ENCODE results near the gene SCYL1. TPM values are rescaled to one million over a fixed set of nuclear protein-coding genes. Genes with fewer than 3 reads are reported as not detected.

The SCYL1 gene
- total and polyA plus RNA-seq, 7 donors = 57.3 to 100 (median 67.1) TPM

GRCh38 chr11:65569164-65569972 lies 44.5 kb downstream of the SCYL1 start:
- H3K36me3 ChIP-seq = peaks cover 0 to 6% (median 0%) of the 10 kb centered on the region in 4 donors
- WGBS, 2 donors = 3 to 7% methylated on average over 28 of the region's 28 CpGs
- no peak for TF ChIP-seq POLR2A (IDR thresholded peaks at IDR 0.05)
- no peak for TF ChIP-seq POLR2AphosphoS5 (IDR thresholded peaks at IDR 0.05)
- TF ChIP-seq, protein P1, sequence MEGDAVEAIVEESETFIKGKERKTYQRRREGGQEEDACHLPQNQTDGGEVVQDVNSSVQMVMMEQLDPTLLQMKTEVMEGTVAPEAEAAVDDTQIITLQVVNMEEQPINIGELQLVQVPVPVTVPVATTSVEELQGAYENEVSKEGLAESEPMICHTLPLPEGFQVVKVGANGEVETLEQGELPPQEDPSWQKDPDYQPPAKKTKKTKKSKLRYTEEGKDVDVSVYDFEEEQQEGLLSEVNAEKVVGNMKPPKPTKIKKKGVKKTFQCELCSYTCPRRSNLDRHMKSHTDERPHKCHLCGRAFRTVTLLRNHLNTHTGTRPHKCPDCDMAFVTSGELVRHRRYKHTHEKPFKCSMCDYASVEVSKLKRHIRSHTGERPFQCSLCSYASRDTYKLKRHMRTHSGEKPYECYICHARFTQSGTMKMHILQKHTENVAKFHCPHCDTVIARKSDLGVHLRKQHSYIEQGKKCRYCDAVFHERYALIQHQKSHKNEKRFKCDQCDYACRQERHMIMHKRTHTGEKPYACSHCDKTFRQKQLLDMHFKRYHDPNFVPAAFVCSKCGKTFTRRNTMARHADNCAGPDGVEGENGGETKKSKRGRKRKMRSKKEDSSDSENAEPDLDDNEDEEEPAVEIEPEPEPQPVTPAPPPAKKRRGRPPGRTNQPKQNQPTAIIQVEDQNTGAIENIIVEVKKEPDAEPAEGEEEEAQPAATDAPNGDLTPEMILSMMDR (IDR thresholded peaks at IDR 0.05) = no peak
- TF ChIP-seq EP300 (IDR thresholded peaks at IDR 0.05) = no peak
- intact Hi-C loops (cut with DNase I) = no loop called here
- peak overlapping the region; percentile 66 to 87 (median 74) for H3K4me3 ChIP-seq
- H3K27me3 ChIP-seq = no peaks in the 10 kb centered on the region
- peak overlapping the region; percentile 91 to 98 (median 98) for H3K27ac ChIP-seq
- no peaks in the 10 kb centered on the region for H3K9me3 ChIP-seq
- no peak for DNase-seq
- peaks cover 0 to 66% (median 50%) of the 10 kb centered on the region in 4 donors for H3K4me1 ChIP-seq

DNA sequence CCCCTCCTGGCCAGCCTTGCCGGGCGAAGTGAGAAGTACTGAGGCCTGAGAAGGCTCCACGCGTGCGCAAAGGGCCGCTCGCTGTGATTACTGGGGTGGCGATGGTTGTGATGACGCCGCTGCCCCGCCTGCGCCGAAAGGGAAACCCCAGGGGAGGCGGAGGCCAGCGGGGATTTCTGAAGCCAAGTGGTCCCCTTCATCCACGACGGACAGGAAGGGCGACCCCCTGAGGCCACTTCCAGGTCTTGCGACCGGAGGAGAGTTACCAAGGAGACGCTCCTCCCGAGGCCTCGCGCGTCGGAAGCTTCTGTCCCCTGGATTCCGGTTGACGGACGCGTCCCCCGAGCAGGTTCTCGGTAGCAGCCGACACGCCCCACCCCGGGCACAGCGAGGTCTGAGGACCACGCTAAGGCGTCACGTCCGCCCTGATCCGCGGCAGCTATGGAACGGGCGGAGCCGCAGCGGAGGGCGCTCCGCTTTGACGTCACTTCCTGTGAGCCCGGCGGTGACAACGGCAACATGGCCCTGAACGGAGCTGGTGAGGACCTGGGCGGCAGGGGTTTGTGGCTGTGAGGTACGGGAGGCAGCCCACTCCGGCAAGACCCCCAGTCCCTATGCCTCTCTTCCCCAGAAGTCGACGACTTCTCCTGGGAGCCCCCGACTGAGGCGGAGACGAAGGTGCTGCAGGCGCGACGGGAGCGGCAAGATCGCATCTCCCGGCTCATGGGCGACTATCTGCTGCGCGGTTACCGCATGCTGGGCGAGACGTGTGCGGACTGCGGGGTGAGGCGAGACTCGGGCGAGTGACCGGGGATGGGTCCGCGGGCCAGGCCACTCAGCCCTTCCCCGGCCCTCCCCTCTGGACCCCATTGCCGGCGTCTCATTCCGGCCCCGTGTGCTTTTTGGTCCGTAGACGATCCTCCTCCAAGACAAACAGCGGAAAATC lies 45.4 kb downstream of the SCYL1 start, which contains the start of gene ZNRD2:
TSS of gene ZNRD2 (plus strand) at position 505 of the 946 bp plus-strand sequence. CDS start at position 520, 15 bp downstream.
- Histone ChIP-seq H3K27me3 (no peaks in the 10 kb centered on the region), H3K4me3 (peak within 1 kb of the TSS; percentile 66 to 87 (median 74)), H3K36me3 (peaks cover 0 to 6% (median 0%) of the 10 kb centered on the region in 4 donors), H3K4me1 (peaks cover 0 to 75% (median 58%) of the 10 kb centered on the region in 4 donors), H3K27ac (peak within 1 kb of the TSS; percentile 91 to 98 (median 98)), H3K9me3 (no peaks in the 10 kb centered on the region)
- peak; percentile 100 for DNase-seq
- WGBS, 2 donors = 0% methylated on average over 89 of the region's 89 CpGs
- TF ChIP-seq, protein P1 (IDR thresholded peaks at IDR 0.05) = peak in 1 of 4 experiments; percentile 30
- TF ChIP-seq POLR2A (IDR thresholded peaks at IDR 0.05) (peak; percentile 48 to 78), POLR2AphosphoS5 (IDR thresholded peaks at IDR 0.05) (peak; percentile 89 to 98 (median 93)), EP300 (IDR thresholded peaks at IDR 0.05) (peak in 2 of 4 donors; percentile 67 to 72)
- intact Hi-C loops (cut with DNase I) = loop anchor here (5.0 kb wide), 2 partner anchors 148 to 287 kb away; partner anchors contain the start of genes CFL1 and NEAT1

GRCh38 chr11:65571420-65571819 lies 46.5 kb downstream of the SCYL1 start:
- intact Hi-C loops (cut with DNase I) = loop anchor here (5.0 kb wide), 2 partner anchors 149 to 286 kb away; partner anchors contain the start of genes CFL1 and NEAT1
- Histone ChIP-seq H3K36me3 (peaks cover 0 to 6% (median 0%) of the 10 kb centered on the region in 4 donors), H3K4me1 (peaks cover 0 to 76% (median 63%) of the 10 kb centered on the region in 4 donors), H3K9me3 (no peaks in the 10 kb centered on the region), H3K27ac (peak overlapping the region; percentile 91 to 98 (median 98)), H3K27me3 (no peaks in the 10 kb centered on the region), H3K4me3 (peak overlapping the region; percentile 51 to 99 (median 79))
- WGBS, 2 donors = 81 to 82% methylated on average over 9 of the region's 9 CpGs
- TF ChIP-seq EP300 (IDR thresholded peaks at IDR 0.05) = no peak
- TF ChIP-seq, protein P1 (IDR thresholded peaks at IDR 0.05) = no peak
- TF ChIP-seq POLR2A (IDR thresholded peaks at IDR 0.05) = no peak
- no peak for TF ChIP-seq POLR2AphosphoS5 (IDR thresholded peaks at IDR 0.05)
- peak; percentile 66 for DNase-seq

DNA sequence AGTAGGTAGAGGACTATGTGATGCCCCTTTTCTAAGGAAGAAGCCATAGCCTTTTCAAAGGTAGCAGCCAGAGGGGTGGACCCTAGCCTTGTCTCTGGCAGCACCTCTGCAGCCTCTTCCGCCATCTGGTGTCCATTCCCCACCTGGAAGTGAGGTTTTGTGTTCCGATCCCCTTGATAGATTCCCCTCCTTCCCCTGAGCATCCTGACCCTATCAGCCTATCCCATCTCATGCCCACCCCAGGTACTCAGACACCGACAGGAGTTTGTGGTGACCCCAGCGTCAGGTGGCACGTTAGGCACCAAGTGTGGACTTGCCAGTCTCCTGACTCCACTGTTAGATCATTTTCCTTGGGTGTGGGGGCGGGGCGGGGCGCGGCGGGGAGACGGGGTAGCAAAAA lies 47.1 kb downstream of the SCYL1 start:
- WGBS, 2 donors = 4 to 10% methylated on average over 11 of the region's 11 CpGs
- TF ChIP-seq, protein P1 (IDR thresholded peaks at IDR 0.05) = peak; percentile 35 to 46 (median 40)
- no peak for TF ChIP-seq POLR2AphosphoS5 (IDR thresholded peaks at IDR 0.05)
- Histone ChIP-seq H3K4me3 (peak overlapping the region; percentile 51 to 99 (median 87)), H3K4me1 (peaks cover 0 to 75% (median 65%) of the 10 kb centered on the region in 4 donors), H3K27me3 (no peaks in the 10 kb centered on the region), H3K27ac (peak overlapping the region; percentile 91 to 98 (median 98)), H3K9me3 (no peaks in the 10 kb centered on the region), H3K36me3 (peaks cover 0 to 6% (median 0%) of the 10 kb centered on the region in 4 donors)
- intact Hi-C loops (cut with DNase I) = loop anchor here (1.0 to 5.0 kb wide), 5 partner anchors 13 to 285 kb away; partner anchors contain the start of genes CFL1, LTBP3, MAP3K11 and NEAT1
- no peak for DNase-seq
